GM21367 (cell line): Measurements from ENCODE around the gene MGAT1.
"Not testable (repeated sequence)": the region's sequence is repeated elsewhere in the genome, so short reads cannot be mapped to it uniquely, and the experiment has no call there.

ENCODE experiments used
- ATAC-seq: cut with Tn5 transposase; IDR thresholded peaks from one replicate; pipeline ENCODE4 v1.9.1; 2021; ENCODE audit not compliant: unreplicated experiment

Gene MGAT1

GRCh38 chr5:180807046-180807445, 4.4 kb upstream of the MGAT1 start:
- ATAC-seq, result no peak

DNA sequence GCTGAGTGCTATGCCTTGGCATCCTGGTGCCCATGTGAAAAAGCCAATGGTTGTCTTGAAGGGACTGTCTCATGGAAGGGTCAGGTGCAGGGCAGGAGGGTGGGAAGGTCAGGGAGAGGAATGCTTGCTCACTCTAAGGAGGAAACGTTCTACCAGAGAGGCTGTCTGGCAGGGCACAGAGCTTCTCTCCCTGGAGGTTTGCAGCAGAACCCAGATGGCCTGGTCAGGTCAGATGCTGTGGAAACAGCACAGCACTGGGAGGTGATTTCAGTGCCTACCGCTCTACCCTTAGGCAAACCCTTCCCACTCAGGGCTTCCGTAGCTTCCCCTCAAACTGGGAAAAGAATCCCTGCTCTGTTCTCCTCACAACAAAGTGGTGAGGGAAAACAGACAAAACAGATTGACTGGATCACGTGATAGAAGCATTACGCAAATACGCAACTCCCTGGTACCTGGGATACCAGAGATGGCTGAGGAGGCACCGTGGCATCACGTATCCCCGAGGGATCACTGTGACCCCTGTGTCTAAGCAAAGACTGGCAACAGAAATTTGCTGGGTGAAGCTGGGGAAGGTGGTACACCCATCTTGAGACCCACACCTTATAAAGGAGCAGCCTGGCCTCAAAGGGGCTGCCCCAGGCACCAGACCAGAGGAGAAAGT, 3.9 kb upstream of the MGAT1 start:
- no peak for ATAC-seq

DNA sequence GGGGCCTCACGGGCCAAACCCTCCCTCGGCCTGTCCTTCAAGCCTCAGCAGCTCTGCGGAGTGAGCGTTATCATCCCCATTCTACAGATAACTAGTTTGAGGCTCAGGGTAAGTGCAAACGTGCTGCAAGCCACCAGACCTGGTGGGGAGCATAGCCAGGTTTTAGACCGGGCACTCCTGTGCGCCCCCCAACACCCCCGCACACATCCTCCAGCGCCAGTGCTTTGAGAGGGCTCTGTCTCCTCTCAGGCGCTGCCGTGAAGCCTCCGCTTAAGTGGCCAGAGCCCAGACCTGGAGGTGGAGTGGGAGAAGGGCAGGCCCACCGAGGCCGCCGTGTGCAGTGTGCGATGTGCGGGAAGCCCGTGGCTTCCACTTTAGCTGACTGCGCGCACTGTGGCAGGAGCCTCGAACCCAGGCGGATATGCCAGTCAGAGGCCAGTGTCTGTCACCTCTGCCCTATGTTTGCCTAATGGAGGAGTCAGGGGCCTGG, 1.6 kb upstream of the MGAT1 start:
- ATAC-seq, result no peak

GRCh38 chr5:180803181-180804128, 849 bp upstream of the MGAT1 start:
- peak; percentile 51 for ATAC-seq

- no peak for ATAC-seq
Observed at GRCh38 chr5:180801596-180802324, 846 bp downstream of the MGAT1 start.

GRCh38 chr5:180799902-180800801, 2.5 kb downstream of the MGAT1 start:
- no peak for ATAC-seq

- no peak for ATAC-seq
Observed at GRCh38 chr5:180799194-180799593, 3.4 kb downstream of the MGAT1 start.

- ATAC-seq, result no peak
Observed at GRCh38 chr5:180798193-180798592, 4.4 kb downstream of the MGAT1 start.

GRCh38 chr5:180797256-180798192, 5.1 kb downstream of the MGAT1 start:
- no peak for ATAC-seq

DNA sequence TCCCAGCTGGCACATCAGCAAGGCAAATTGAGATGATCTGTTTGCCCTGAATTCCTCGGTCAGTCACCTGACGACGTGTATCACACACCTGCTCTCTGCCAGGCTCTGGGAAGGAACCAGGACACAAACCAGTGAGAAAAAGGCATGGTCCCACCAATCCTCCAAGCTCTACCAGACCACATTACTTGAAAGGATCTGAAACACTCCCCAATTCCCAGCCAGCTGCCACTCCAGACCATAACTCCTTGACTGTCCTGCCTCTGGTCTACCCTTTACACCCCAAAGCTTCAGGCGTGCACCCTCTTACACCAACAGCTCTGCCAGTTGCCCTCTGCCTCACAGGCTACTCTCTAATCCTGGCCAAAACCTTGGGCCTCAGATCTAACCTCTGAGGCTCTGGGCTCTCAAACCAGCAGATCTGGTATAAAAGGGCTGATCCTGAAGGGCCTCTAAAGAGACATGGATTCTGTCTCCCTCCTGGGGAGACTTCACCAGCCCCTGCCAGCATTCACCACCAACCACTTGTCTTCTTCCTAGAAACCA, 6.8 kb downstream of the MGAT1 start:
- ATAC-seq, result no peak

DNA sequence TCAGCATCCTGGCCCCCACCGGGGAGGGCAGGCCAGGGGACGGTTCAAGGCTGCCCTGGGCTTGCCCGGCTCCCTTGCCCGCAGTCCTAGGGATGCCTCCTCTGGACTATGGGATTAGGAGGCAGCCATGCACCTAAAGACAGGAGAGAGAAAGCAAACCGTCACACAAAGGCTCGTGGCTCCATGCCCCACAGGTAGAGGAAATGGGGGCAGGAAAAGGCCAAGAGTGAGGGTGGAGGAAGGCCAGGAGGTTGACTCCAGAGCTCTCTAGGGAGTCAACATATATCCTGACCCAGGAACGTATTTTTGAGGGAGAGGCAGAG, 9.7 kb downstream of the MGAT1 start:
- no peak for ATAC-seq

GRCh38 chr5:180792287-180792964, 10.2 kb downstream of the MGAT1 start:
- ATAC-seq, result no peak

- ATAC-seq, result no peak
Observed at GRCh38 chr5:180791611-180792213, 10.9 kb downstream of the MGAT1 start.

GRCh38 chr5:180790524-180790923, 12.1 kb downstream of the MGAT1 start:
- ATAC-seq, result no peak

- ATAC-seq, result no peak
Observed at GRCh38 chr5:180790020-180790419, 12.6 kb downstream of the MGAT1 start.

GRCh38 chr5:180788651-180789410, 13.8 kb downstream of the MGAT1 start:
- not testable (repeated sequence) for ATAC-seq

GRCh38 chr5:180787711-180788431, 14.7 kb downstream of the MGAT1 start:
- ATAC-seq, result no peak
